Left lung (tissue), 10 donors: Measurements from ENCODE around the gene CYFIP1. TPM values are rescaled to one million over a fixed set of nuclear protein-coding genes. Genes with fewer than 3 reads are reported as not detected.

Source experiments
- ATAC-seq: fragments of 200-7000 bp; cut with Tn5 transposase; one replicate; pipeline ENCODE4 v1.9.1; 2020; ENCODE audit warnings: moderate library complexity
- DNase-seq, 4 donors: peaks; one replicate each; pipeline ENCODE4 v3.0.0-alpha.2; 2013 to 2020
- H3K27ac ChIP-seq, 2 donors: fragments of 200-600 bp; sonication (generic) in 1 of 2; one replicate each; pipeline versions ENCODE4 v1.5.0 to v1.8.0; 2020 to 2021
- H3K27me3 ChIP-seq, 2 donors: fragments of 200-600 bp; sonication (generic) in 1 of 2; one replicate each; pipeline versions ENCODE4 v1.5.0 to v1.8.0; 2020 to 2021
- H3K36me3 ChIP-seq, 2 donors: fragments of 200-600 bp; sonication (generic) in 1 of 2; one replicate each; pipeline versions ENCODE4 v1.5.0 to v1.8.0; 2020 to 2021
- H3K4me1 ChIP-seq, 2 donors: fragments of 200-600 bp; one replicate each; pipeline ENCODE4 v1.8.0; 2021
- H3K4me3 ChIP-seq, 2 donors: fragments of 200-600 bp; sonication (generic) in 1 of 2; one replicate each; pipeline versions ENCODE4 v1.5.0 to v1.8.0; 2020 to 2021; ENCODE audit warnings: mild to moderate bottlenecking in 1 of 2
- H3K9me3 ChIP-seq, 2 donors: fragments of 200-600 bp; sonication (generic) in 1 of 2; one replicate each; pipeline versions ENCODE4 v1.5.0 to v1.8.0; 2020 to 2021
- CTCF ChIP-seq, 2 donors: fragments of 200-600 bp; sonication (generic) in 1 of 2; IDR thresholded peaks; one replicate each; pipeline versions ENCODE4 v1.5.0 to v1.8.0; 2021; ENCODE audit warnings: antibody characterized with exemption in 2 of 2
- intact Hi-C, 2 donors: fragments of 100-400 bp; cut with DNase I; formaldehyde crosslinking; loops; one replicate each; pipeline versions ENCODE4 v1.11.2 to v1.14.2; 2022
- polyA plus RNA-seq, 6 donors: library from polyadenylated mRNA; unstranded; fragments of 120-200 nt; gene quantifications; one replicate each; pipeline ENCODE4 v1.2.1, GENCODE V29; 2013; ENCODE audit not compliant: insufficient read length in 6 of 6
- total RNA-seq, 2 donors: library from RNA; stranded (reverse); fragmentation: NEBNext Ultra II Directional; extraction: Animal tissue kit (Norgen Biotek cat#: 25700); gene quantifications; one replicate each; pipeline ENCODE4 v1.2.1, GENCODE V29; 2021
- donor health status: DM: no; HTN: yes; CAD: no.
- donor health status: DM: no; HTN: no; CAD: no.

CYFIP1 gene
- total and polyA plus RNA-seq, 8 donors: 85.6 to 164 (median 92.3) TPM

GRCh38 chr15:22936577-22937472, 43.3 kb downstream of the CYFIP1 start:
- Histone ChIP-seq H3K27ac (no peak overlapping the region), H3K4me1 (no peaks in the 10 kb centered on the region), H3K36me3 (peaks cover 0 to 77% of the 10 kb centered on the region in 2 donors), H3K9me3 (no peaks in the 10 kb centered on the region), H3K27me3 (no peaks in the 10 kb centered on the region), H3K4me3 (no peak overlapping the region)
- intact Hi-C loops: no loop called here
- no peak for TF ChIP-seq CTCF (IDR thresholded peaks at IDR 0.05)
- DNase-seq (no peak), ATAC-seq (no peak)

- no peak overlapping the region for H3K27ac ChIP-seq
- H3K27me3 ChIP-seq: no peaks in the 10 kb centered on the region
- ATAC-seq (no peak), DNase-seq (no peak)
- no peaks in the 10 kb centered on the region for H3K4me1 ChIP-seq
- intact Hi-C loops: no loop called here
- H3K4me3 ChIP-seq: no peak overlapping the region
- TF ChIP-seq CTCF (IDR thresholded peaks at IDR 0.05): no peak
- peaks cover 0 to 77% of the 10 kb centered on the region in 2 donors for H3K36me3 ChIP-seq
- H3K9me3 ChIP-seq: no peaks in the 10 kb centered on the region
Observed at GRCh38 chr15:22933641-22934061, 46.5 kb downstream of the CYFIP1 start.

GRCh38 chr15:22931784-22932536, 48.2 kb downstream of the CYFIP1 start:
- Histone ChIP-seq H3K9me3 (no peaks in the 10 kb centered on the region), H3K4me3 (no peak overlapping the region), H3K27ac (no peak overlapping the region), H3K4me1 (no peaks in the 10 kb centered on the region), H3K27me3 (no peaks in the 10 kb centered on the region), H3K36me3 (peaks cover 0 to 73% of the 10 kb centered on the region in 2 donors)
- ATAC-seq (no peak), DNase-seq (no peak)
- intact Hi-C loops: no loop called here
- TF ChIP-seq CTCF (IDR thresholded peaks at IDR 0.05): no peak

GRCh38 chr15:22930782-22931484, 49.2 kb downstream of the CYFIP1 start:
- DNase-seq (no peak), ATAC-seq (peak; percentile 80)
- TF ChIP-seq CTCF (IDR thresholded peaks at IDR 0.05): no peak
- intact Hi-C loops: no loop called here
- Histone ChIP-seq H3K27ac (no peak overlapping the region), H3K9me3 (no peaks in the 10 kb centered on the region), H3K4me3 (no peak overlapping the region), H3K36me3 (peaks cover 0 to 69% of the 10 kb centered on the region in 2 donors), H3K27me3 (no peaks in the 10 kb centered on the region), H3K4me1 (no peaks in the 10 kb centered on the region)
